GM19328 (cell line): Measurements from ENCODE around the gene WWOX.

ENCODE experiments used
- ATAC-seq: cut with Tn5 transposase; IDR thresholded peaks from one replicate; pipeline ENCODE4 v1.9.1; 2021; ENCODE audit warnings: mild to moderate bottlenecking, moderate library complexity; ENCODE audit not compliant: unreplicated experiment

Gene WWOX

DNA sequence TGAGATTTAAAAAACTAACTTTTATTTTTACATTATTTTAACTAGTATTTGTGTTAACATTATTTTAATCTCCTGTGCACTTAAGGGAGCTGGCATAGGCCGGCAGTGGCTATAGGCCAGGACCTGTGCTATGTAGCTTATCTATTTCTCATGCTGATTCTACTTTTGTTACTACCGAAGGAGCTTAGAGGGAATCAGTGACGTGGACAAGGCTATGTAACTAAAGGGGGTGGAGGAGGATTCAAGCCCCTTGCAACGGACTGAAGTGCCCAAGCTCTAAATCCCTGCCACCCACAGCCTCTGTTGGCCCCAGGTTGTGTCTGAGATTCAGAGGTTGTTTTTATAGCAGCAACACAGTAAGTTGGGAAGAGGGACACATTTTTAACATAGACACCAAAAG, 356.4 kb downstream of the WWOX start:
- ATAC-seq, result no peak

DNA sequence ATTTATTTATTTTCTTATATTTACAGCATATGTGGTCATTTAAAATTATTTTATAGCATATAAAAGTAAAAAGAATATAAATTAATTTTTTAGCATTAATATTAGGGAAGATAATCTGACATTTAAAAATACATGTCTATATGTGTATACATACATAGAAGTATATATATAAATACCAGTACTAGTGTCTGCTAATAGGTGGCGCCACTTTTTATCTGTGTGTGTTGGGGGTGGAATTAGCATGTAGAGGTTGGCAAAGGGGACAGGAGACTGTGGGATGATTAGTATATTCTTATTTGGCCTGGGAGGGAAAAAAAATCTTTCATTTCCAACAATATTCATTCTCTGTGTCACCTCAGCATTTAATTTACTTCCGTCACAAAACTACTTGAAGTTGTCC, 359.1 kb downstream of the WWOX start:
- ATAC-seq, result no peak

DNA sequence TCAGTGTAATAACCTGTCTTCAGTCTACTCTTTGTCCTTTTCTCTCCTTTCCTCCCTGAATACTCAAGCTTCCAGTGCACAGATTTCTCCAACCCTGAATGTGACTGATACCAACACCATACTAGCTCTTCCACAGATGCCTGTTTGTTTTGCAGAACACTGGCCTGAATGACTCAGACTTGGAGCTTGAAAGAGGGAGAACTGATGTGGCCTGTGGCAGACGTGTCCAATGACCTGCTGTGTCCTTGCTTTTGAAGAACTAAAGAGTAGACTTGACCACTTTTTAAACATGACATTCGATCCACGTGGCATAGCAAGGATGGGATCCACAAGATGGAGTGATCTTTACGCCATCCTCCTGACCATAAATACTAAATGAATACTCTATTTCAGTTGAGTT, 361.0 kb downstream of the WWOX start:
- no peak for ATAC-seq

DNA sequence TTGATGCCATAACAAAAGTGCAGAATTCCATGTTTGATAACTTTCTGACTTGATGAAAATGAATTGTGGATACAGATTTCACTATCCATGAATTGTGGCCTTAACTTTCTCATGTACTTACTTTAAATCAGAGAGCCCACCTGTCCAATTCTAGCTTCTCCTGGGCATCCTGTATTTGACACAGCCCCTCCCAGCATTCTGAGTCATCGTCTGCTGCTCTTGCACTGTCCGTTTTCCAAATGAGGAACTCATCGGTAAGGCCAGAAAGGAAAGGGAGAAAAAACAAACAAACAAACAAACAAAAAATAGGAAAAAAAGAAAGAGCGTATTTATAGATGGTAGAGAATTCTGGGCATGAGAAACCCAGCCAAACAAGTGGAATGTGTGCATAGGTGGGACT, 361.6 kb downstream of the WWOX start:
- no peak for ATAC-seq

DNA sequence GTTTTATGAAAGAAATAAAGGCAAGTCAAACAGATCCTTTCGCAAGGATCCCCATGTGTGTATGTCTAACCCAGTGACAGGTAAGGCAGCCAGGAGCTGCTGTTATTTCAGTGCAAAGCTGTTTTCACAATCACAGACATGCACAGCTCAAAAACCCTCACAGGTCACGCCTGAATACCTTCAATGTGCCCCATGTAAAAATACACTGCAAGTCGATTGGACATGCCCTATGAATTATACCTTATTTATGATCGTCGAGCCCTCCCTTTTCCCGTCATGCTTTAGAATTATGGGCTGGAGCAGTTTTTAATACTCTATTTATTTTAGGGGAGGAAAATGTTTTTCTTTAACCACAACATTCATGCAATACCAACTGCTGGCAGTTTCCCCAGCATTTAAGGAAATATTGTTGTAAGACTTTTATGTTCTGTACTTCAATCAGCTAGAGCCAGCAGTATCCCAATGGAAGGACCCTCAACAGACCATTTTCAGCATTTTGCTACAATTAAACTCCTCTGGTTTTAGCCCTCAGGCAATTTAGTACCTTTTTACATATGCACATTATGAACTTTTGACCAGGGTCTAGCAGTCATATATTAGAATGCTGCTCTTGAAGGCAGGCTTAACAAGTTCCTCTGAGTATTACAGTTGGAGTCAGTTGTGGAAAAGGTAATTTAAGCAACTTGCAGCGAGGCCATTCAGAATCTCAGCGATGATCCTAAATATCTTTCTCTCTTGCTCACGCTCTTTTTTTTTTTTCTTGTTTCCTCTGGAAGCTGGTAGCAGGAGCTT, 362.2 kb downstream of the WWOX start:
- no peak for ATAC-seq

DNA sequence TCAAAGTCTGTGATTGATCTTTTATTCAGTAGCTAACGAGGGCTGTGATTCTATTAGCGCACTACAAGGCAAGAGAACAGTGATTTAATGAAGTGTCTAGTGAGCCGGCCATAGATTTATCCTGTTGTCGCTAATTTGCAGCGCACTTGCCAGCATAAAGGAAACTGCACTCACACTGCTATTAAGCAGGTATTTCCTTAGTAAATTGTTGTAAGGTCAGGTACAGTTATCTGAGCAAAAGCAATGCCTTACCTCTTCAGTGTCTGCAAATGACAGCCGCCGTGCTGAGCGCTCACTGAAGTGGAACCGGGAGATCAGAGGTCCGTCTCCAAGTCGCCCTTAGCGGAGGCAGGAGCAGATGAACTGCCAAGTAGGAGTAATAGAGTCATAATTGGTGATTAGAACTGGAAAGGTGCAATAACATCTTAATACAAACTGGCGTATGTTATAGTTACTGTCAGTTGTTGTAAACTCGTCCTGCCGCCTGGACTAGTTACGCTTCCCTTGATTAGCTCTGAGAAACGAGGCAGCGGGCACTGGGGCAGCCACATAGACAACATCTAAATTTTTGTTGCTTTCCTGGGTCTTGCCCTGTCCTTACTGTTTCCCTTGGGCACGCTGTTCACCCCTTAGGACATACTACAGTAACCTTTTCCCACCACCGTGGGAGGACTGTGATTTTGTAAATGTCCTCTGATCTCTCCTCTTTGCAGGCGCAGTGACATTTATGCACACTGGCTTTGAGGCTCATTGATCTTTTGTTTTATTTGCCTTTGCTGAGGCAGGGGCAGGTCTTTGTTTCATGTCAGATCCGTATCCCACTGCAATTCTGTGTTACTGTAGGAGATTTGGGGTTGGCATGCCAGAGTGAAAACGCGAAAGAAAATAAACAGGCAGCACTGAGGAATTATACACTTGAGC, 363.1 kb downstream of the WWOX start:
- ATAC-seq, result no peak

DNA sequence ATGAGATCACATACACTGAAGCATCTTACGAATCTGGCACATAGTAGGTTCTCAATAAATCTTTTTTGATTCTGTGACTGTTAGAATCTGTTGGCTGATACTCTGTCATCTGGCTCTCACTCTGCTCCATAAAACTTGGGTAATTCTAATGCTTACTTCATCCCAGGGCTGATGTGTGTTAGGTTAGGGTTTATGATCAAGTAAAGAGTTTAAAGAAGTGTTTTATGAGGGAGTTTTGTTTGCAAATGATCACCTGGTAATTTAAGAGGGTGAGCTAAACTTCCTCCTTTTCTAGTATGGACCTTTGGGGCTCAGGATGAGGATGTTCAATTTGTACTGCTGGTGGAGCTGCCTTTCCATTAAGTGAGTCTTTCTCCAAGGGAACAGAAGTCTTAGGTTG, 364.1 kb downstream of the WWOX start:
- ATAC-seq, result no peak

DNA sequence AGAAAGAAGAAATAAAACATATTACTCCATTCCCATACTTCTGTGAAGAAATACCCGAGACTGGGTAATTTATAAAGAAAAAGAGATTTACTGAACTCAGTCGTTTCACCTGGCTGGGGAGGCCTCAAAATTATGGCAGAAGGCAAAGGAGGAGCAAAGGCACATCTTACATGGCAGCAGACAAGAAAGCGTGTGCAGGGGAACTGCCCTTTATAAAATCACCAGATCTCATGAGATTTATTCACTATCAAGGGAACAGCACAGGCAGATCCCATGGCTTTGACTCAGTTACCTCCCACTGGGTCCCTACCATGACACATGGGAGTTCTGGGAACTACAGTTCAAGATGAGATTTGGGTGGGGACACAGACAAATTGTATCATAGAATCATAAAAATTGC, 365.4 kb downstream of the WWOX start:
- ATAC-seq, result no peak

DNA sequence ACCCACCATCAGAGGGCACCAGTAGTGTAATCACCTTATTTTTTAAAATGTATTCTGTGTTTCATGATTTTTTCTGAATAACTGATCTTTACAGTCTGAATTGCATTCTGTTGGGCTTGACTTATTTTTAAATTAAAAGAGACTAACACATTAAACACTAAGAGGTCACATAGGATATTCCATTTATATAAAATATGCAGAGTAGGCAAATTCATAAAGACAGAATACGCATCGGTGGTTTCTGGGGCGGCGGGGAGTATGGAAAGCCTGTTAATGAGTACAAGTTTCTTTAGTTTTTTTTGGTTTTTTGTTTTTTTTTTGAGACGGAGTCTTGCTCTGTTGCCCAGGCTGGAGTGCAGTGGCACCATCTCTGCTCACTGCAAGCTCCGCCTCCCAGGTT, 366.3 kb downstream of the WWOX start:
- ATAC-seq, result no peak

DNA sequence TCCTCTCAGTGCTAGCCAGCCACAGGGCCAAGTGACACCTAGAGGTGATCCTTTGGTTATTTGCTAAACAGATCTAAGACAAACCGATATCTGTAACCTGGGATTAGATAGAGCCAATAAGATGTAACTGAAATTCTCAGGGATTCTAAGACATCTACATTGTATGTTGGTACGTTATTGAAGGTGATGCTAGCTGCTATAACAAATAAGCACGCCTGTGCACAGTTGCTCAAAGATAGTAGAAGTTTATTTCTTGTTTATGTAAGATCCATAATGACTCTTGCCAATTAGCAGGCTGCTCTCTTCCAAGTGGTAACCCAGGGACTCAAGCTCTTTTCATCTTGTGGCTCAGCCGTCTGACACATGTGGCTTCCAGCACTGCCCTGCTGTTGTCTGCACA, 370.3 kb downstream of the WWOX start:
- no peak for ATAC-seq

DNA sequence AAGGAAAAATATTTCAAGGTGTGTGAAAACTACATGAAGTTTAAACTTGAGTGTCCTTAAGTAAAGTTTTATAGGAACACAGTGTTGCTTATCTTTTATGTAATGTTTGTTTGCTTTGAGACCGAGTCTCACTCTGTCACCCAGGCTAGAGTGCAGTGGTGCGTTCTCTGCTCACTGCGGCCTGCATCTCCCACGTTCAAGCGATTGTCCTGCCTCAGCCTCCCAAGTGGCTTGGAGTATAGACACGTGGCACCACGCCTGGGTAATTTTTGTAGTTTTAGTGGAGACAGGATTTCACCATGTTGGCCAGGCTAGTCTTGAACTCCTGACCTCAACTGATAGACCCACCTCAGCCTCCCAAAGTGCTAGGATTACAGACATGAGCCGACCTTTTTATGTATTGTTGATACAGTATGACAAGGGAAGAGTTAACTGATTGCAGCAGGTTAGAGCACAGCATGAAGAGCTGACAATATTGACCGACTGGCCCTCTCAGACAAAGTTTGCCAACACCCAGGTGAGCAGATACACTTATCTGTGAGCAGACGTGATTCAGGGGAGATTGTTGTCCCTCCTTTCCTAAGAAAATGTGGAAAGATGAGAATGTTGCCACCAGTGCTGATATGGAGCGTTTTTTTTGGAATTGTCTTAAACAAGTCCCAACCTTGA, 373.7 kb downstream of the WWOX start:
- no peak for ATAC-seq

DNA sequence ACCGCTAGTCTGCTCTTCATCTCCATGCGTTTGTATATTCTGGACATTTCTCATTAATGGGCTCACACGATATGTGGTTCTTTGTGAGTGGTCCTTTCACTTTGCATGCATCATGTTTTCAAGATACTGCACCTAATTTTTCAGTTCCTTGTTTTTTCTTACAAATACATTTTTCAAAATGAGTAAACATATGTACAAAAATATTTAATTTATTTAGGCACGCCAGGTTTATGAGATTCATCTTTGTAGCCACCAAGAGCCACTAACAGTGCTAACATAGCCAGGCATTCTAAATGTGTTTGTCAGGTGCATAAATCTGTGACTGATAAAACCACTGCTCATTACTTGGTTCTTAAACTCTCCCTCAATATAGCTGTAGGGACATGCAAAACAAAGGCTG, 375.3 kb downstream of the WWOX start:
- peak; percentile 59 for ATAC-seq

DNA sequence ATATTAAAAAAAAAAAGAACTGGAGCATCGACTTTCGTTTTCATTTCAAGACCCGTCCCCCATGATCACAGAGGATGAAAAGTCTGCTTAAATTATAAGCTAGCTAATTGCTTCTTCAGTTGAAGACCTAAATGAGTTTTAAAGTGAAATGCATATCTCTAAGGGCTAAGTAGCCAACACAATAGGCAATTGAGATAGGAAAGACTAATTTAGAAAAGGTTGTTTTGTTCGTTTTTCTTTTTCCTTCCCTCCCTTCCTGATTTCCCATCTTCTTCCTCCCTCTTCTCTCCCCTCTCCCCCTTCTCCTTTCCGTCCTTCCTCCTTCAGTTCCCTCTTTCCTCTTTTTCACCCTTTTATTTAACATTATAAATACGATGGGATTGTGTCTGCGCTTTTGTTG, 377.2 kb downstream of the WWOX start:
- no peak for ATAC-seq

DNA sequence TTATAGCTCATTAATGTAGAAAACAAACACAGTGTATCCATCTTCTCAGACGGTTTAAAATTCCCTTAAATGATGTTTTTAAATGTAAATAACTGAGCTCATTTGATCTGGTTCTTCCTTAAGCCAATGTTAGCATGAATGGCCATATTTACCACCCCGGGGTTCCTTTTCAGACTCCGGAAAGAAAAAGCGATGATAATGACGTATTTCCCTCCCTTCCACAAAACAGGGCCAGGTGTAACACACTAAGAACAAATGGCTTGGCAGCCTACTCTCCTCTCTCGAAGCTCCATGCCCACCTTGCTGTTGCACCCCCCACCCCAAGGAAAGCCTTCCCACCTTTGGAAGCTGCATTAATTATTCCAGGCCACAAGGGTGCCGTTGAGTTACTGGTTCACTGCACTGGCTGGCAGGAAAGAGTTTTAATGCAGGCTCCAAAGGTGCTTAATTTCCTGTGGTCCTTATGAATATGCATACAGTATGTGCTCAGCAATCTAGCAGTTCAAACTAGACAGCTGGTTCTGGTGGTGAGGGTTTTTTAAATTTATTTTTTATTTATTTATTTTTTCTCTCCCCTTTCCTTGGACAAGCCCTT, 378.9 kb downstream of the WWOX start:
- ATAC-seq, result no peak

DNA sequence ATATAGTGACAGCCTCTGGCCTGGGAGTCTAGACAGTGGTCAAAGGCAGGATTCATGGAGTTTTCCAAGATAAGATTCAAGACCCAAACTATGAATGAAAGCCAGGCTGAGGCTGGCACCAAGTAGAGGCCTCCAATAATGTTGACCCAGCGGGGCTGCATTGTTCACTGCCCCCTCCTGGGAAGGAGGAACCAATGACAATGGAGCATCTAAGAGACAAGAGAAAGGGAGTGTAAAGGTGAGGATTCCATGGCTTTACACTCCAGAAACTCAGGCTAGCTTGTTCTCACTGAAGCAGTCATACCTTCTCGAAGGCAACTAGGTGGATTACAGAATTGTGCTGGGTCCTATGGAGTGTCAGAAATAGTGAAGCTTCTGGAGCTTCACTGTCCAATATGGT, 380.3 kb downstream of the WWOX start:
- ATAC-seq, result no peak

DNA sequence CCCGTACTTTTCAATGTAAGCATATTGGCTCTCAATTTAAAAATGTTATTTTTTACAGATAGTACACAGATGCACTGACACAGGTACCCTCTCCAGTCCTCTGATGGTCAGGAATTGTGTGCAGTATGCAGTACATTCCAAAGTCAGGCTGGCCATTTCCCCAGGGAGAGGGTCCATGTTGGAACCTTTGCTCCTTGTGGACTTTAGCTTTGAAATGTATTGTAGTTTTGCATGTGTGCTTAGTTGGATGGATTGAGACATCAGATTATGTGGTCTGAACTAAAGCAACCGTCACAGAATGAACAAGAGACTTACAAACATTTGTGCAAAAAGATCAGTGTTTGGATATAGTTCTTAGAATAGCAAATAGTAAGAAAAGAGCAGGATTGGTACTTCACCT, 381.1 kb downstream of the WWOX start:
- ATAC-seq, result no peak

DNA sequence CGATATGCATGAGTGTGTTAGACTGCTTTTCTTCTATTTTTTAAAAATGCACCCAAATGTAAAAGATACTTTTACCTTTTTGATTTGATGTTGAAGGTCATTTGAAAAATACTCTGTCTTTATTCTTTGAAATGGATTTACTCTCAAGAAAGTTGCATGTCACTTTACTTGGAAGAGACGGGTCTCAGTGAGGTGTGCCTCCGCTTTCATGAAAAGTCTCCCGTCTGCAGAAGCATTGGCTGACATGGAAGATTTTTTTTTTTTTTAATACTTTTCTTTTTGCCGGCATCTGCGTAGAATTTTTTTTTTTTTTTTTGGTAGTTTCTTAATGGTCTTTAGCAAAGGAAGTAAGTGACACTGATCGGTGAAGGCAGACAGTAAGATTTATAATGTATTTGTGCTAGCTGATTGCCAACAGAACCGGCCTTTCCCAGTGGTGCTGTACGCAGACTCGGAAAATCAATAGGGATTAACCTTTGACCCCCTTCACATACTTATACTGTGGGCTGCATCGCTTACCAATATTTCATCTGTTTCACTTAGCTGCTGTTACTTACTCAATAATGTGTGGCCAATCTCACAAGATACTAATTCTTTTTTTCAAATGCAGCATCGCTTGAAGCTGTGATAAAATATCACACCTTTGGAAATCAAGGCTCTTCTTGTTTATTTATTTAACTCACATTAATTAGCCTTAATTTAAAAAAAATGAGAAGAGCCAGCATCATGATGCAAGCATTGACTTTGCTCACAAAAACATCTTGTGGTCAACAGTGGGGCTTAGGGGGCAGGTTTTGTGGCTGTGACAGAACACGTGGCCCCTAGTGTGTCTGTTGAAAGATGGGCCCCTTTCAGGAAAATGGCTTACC, 383.9 kb downstream of the WWOX start:
- no peak for ATAC-seq

DNA sequence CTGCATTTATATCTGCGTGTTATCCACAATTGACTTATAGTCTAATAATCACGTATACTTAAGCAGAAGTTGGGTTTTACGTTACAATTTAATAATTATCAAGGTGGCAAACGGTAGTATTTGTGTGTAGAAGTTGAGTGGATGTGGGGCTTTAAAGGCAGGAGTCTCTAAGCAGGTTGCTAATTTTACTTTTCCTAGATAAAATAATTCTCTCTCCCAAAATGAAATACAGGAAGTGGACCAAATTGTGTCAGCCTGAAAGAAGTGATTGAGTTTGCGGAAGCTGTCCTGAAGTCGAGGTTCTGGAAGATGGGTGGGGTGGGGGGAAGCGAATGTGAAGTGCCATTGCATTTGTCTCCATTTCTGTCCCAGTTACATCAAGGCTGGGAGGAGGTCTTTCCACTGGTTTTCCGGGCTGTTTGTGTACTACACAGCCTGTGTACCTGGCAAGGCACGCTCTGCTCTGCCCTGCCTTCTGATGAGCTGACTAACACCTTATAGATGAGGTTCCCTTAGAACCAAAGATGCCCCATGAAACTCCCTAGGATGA, 385.1 kb downstream of the WWOX start:
- ATAC-seq, result no peak

DNA sequence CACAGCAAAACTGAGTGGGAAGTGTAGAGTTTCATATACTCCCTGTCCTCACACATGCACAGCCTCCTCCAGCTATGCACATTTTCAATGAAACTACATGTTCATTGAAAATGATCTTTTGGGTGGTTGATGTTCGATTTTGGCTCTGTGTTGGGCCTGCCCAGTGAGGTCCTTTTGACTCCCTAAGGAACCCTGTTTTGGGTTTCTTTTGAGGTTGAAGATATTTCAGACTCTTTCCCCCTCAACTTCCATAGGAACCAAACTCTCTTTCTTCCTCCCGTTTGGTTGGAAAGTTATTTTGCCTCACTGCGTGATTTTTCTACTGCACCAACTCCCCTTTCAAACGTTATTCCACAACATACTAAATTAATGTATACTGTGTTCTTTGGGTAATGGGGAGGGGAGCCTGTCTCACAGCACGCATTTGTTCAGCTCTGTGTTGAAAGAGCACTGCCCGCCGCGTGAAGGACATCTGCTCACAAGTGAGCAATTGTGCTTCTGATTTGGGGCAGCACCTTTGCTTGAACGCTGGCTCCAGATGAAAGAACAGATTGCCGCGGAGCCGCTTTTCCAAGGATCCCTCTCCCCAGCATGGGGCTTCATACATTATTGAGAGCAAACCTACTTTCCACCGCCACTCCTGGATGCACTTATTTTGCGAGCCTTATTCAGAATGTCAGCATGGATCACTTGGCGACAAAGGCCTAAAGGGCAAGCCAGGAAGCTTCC, 385.9 kb downstream of the WWOX start:
- ATAC-seq, result no peak

DNA sequence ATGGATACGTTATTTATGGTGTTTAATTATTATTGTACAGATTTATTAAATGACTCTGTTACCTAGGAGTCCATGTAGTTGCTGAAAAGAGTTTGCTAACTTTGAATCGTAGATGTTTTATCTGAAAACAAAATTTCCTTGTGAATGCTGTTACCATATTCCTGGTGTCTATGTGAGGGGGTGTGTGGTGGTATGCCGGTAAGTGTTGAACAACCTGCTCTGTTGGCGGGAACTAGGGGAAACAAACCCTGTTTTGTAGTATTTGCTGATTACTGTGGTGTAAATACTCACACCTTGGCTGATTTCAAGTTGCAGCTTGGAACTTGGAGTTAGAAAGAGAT, 386.4 kb downstream of the WWOX start:
- no peak for ATAC-seq
